ENCODE results near the gene SIRT6. TPM values are rescaled to one million over a fixed set of nuclear protein-coding genes. Genes with fewer than 3 reads are reported as not detected.

Gene SIRT6
- polyA plus RNA-seq, 1 donor from 2014 or later: 42.8 TPM

- no peaks in the 10 kb centered on the region for H3K9me2 ChIP-seq (ENCODE audit: insufficient read depth, low read length)
- H3K27ac ChIP-seq (ENCODE audit: low read length): no peak overlapping the region
- H3K9me3 ChIP-seq (ENCODE audit: low read length): no peaks in the 10 kb centered on the region
- TF ChIP-seq EP300 (conservative IDR thresholded peaks at IDR 0.05; ENCODE audit: poor library complexity, severe bottlenecking) (no peak), REST (IDR thresholded peaks at IDR 0.05; ENCODE audit: borderline replicate concordance) (no peak), MXI1 (conservative IDR thresholded peaks at IDR 0.05; ENCODE audit: poor library complexity, severe bottlenecking) (no peak), POLR2AphosphoS5 (IDR thresholded peaks at IDR 0.05) (no peak), TAF1 (IDR thresholded peaks at IDR 0.05; ENCODE audit: low read depth) (no peak), EZH2 (IDR thresholded peaks at IDR 0.05; ENCODE audit: borderline replicate concordance, insufficient read depth, low read length, poor library complexity, severe bottlenecking) (no peak), RAD21 (conservative IDR thresholded peaks at IDR 0.05) (no peak), SMC3 (conservative IDR thresholded peaks at IDR 0.05; ENCODE audit: poor library complexity) (no peak)
- TF ChIP-seq, protein P1, sequence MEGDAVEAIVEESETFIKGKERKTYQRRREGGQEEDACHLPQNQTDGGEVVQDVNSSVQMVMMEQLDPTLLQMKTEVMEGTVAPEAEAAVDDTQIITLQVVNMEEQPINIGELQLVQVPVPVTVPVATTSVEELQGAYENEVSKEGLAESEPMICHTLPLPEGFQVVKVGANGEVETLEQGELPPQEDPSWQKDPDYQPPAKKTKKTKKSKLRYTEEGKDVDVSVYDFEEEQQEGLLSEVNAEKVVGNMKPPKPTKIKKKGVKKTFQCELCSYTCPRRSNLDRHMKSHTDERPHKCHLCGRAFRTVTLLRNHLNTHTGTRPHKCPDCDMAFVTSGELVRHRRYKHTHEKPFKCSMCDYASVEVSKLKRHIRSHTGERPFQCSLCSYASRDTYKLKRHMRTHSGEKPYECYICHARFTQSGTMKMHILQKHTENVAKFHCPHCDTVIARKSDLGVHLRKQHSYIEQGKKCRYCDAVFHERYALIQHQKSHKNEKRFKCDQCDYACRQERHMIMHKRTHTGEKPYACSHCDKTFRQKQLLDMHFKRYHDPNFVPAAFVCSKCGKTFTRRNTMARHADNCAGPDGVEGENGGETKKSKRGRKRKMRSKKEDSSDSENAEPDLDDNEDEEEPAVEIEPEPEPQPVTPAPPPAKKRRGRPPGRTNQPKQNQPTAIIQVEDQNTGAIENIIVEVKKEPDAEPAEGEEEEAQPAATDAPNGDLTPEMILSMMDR (IDR thresholded peaks at IDR 0.05; ENCODE audit: poor library complexity, severe bottlenecking): no peak
- H3K36me3 ChIP-seq (ENCODE audit: insufficient read depth, low read length): no peaks in the 10 kb centered on the region
- no peak overlapping the region for H3K9ac ChIP-seq (ENCODE audit: low read length)
- H2AFZ ChIP-seq (ENCODE audit: low read depth, low read length): no peak overlapping the region
- no peak overlapping the region for H3K4me2 ChIP-seq (ENCODE audit: low read length)
- H3K4me3 ChIP-seq (ENCODE audit: low read length): no peak overlapping the region
- H3F3A ChIP-seq (ENCODE audit: insufficient read depth, low read length, poor library complexity, severe bottlenecking): no peaks in the 10 kb centered on the region
- H3K27me3 ChIP-seq (ENCODE audit: insufficient read depth, low read depth, low read length): no peaks in the 10 kb centered on the region
- H3K79me2 ChIP-seq (replicated peaks; ENCODE audit: insufficient read depth, low read length): no peaks in the 10 kb centered on the region
- H4K20me1 ChIP-seq (ENCODE audit: insufficient read depth): no peaks in the 10 kb centered on the region
Observed at GRCh38 chr19:4217429-4218264, 35.3 kb upstream of the SIRT6 start.

DNA sequence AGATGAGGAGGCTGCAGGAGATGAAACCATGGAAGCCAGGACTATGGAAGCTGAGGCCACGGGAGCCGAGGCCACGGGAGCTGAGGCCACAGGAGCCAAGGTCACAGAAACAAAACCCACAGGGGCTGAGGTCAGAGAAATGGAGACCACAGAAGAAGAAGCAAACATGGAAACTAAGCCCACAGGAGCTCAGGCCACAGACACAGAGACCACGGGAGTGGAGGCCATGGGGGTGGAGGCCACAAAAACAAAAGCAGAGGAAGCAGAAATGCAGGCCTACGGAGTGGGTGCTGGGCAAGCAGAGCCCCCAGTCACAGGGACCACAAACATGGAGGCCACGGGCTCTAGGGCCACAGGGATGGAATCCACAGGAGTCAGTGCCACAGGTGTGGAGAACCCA is 34.5 kb upstream of the SIRT6 start:
- Histone ChIP-seq H2AFZ (ENCODE audit: low read depth, low read length) (no peak overlapping the region), H3K27me3 (ENCODE audit: insufficient read depth, low read depth, low read length) (no peaks in the 10 kb centered on the region), H3K36me3 (ENCODE audit: insufficient read depth, low read length) (no peaks in the 10 kb centered on the region), H4K20me1 (ENCODE audit: insufficient read depth) (no peaks in the 10 kb centered on the region), H3K9me2 (ENCODE audit: insufficient read depth, low read length) (no peaks in the 10 kb centered on the region), H3K79me2 (replicated peaks; ENCODE audit: insufficient read depth, low read length) (no peaks in the 10 kb centered on the region), H3K4me3 (ENCODE audit: low read length) (no peak overlapping the region), H3K9ac (ENCODE audit: low read length) (no peak overlapping the region), H3F3A (ENCODE audit: insufficient read depth, low read length, poor library complexity, severe bottlenecking) (no peaks in the 10 kb centered on the region), H3K27ac (ENCODE audit: low read length) (no peak overlapping the region), H3K9me3 (ENCODE audit: low read length) (no peaks in the 10 kb centered on the region), H3K4me2 (ENCODE audit: low read length) (no peak overlapping the region)
- TF ChIP-seq REST (IDR thresholded peaks at IDR 0.05; ENCODE audit: borderline replicate concordance) (no peak), EP300 (conservative IDR thresholded peaks at IDR 0.05; ENCODE audit: poor library complexity, severe bottlenecking) (no peak), POLR2AphosphoS5 (IDR thresholded peaks at IDR 0.05) (no peak), SMC3 (conservative IDR thresholded peaks at IDR 0.05; ENCODE audit: poor library complexity) (no peak), MXI1 (conservative IDR thresholded peaks at IDR 0.05; ENCODE audit: poor library complexity, severe bottlenecking) (no peak), TAF1 (IDR thresholded peaks at IDR 0.05; ENCODE audit: low read depth) (no peak), RAD21 (conservative IDR thresholded peaks at IDR 0.05) (no peak), EZH2 (IDR thresholded peaks at IDR 0.05; ENCODE audit: borderline replicate concordance, insufficient read depth, low read length, poor library complexity, severe bottlenecking) (no peak)
- TF ChIP-seq, protein P1 (IDR thresholded peaks at IDR 0.05; ENCODE audit: poor library complexity, severe bottlenecking): no peak
